ENCODE data around the gene RANBP9. TPM values are rescaled to one million over a fixed set of nuclear protein-coding genes. Genes with fewer than 3 reads are reported as not detected.

RANBP9 gene
- total RNA-seq, 1 experiment from 2014 or later, result 44.5 TPM

DNA sequence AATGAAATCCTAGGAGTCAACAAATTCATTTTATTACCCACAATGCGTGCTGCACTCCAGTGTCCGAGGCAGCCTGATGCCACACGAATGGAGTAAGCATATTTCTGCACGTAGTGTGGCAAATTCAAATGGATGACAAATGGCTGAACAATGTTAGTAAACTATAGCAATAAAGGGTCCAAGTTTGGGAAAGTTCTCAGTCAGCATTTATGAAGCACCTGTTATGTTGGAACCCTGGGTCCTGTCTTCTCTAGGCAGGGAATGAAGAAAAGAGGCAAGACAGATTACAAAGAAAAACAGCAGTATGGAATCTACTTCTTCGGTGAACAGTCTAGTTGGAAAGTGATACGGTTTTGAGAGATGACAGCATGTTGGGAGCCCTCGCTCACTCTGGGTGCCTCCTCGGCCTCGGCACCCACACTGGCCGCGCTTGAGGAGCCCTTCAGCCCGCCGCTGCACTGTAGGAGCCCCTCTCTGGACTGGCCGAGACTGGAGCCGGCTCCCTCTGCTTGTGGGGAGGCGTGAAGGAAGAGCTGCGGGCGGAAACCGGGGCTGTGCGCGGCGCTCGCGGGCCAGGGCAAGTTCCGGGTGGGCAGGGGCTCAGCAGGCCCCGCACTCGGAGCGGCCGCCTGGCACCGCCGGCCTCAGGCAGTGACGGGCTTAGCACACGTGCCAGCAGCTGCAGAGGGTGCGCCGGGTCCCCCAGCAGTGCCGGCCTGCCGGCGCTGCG lies 4.8 kb upstream of the RANBP9 start:
- ATAC-seq (no peak), DNase-seq (ENCODE audit: low read depth, low spot score) (no peak)
- intact Hi-C loops (cut with micrococcal nuclease; ENCODE audit: unreplicated experiment) (no loop called here), in situ Hi-C loops (cut with HindIII; ENCODE audit: low pct_unique_long_range_greater_than_20kb, low sequenced_read_pairs) (no loop called here)
- Histone ChIP-seq H3K36me3 (ENCODE audit: control insufficient read depth, insufficient read depth, low read length) (no peaks in the 10 kb centered on the region; the same call in 1 of the 2 replicates), H3K4me1 (ENCODE audit: control insufficient read depth, insufficient read depth, low read length) (peaks cover 6% of the 10 kb centered on the region), H3K4me3 (ENCODE audit: low read depth in 2 of 2, low read length in 2 of 2) (no peak overlapping the region), H3K27me3 (ENCODE audit: control insufficient read depth, insufficient read depth, low read length) (no peaks in the 10 kb centered on the region), H3K27ac (ENCODE audit: low read length) (no peak overlapping the region), H3K9me3 (ENCODE audit: control insufficient read depth, insufficient read depth, low read depth, low read length) (no peaks in the 10 kb centered on the region)
- ChIA-PET POLR2A (no interaction called here), CTCF (no interaction called here)
- no TSS peak for BruUV-seq (replicated peaks)
- TF ChIP-seq SIN3A (IDR thresholded peaks at IDR 0.05; ENCODE audit: borderline replicate concordance, insufficient read depth, low read depth, low read length) (no peak), TCF7L2 (IDR thresholded peaks at IDR 0.05; ENCODE audit: low read depth, low read length) (no peak), POLR2AphosphoS5 (IDR thresholded peaks at IDR 0.05; ENCODE audit: low read depth, low read length) (no peak)
- TF ChIP-seq, protein P1, sequence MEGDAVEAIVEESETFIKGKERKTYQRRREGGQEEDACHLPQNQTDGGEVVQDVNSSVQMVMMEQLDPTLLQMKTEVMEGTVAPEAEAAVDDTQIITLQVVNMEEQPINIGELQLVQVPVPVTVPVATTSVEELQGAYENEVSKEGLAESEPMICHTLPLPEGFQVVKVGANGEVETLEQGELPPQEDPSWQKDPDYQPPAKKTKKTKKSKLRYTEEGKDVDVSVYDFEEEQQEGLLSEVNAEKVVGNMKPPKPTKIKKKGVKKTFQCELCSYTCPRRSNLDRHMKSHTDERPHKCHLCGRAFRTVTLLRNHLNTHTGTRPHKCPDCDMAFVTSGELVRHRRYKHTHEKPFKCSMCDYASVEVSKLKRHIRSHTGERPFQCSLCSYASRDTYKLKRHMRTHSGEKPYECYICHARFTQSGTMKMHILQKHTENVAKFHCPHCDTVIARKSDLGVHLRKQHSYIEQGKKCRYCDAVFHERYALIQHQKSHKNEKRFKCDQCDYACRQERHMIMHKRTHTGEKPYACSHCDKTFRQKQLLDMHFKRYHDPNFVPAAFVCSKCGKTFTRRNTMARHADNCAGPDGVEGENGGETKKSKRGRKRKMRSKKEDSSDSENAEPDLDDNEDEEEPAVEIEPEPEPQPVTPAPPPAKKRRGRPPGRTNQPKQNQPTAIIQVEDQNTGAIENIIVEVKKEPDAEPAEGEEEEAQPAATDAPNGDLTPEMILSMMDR (IDR thresholded peaks at IDR 0.05), result no peak
- TF ChIP-seq, protein P2, sequence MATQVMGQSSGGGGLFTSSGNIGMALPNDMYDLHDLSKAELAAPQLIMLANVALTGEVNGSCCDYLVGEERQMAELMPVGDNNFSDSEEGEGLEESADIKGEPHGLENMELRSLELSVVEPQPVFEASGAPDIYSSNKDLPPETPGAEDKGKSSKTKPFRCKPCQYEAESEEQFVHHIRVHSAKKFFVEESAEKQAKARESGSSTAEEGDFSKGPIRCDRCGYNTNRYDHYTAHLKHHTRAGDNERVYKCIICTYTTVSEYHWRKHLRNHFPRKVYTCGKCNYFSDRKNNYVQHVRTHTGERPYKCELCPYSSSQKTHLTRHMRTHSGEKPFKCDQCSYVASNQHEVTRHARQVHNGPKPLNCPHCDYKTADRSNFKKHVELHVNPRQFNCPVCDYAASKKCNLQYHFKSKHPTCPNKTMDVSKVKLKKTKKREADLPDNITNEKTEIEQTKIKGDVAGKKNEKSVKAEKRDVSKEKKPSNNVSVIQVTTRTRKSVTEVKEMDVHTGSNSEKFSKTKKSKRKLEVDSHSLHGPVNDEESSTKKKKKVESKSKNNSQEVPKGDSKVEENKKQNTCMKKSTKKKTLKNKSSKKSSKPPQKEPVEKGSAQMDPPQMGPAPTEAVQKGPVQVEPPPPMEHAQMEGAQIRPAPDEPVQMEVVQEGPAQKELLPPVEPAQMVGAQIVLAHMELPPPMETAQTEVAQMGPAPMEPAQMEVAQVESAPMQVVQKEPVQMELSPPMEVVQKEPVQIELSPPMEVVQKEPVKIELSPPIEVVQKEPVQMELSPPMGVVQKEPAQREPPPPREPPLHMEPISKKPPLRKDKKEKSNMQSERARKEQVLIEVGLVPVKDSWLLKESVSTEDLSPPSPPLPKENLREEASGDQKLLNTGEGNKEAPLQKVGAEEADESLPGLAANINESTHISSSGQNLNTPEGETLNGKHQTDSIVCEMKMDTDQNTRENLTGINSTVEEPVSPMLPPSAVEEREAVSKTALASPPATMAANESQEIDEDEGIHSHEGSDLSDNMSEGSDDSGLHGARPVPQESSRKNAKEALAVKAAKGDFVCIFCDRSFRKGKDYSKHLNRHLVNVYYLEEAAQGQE (IDR thresholded peaks at IDR 0.05; ENCODE audit: insufficient read depth in 1 of 2, low read depth in 2 of 2, low read length in 1 of 2), result no peak

DNA sequence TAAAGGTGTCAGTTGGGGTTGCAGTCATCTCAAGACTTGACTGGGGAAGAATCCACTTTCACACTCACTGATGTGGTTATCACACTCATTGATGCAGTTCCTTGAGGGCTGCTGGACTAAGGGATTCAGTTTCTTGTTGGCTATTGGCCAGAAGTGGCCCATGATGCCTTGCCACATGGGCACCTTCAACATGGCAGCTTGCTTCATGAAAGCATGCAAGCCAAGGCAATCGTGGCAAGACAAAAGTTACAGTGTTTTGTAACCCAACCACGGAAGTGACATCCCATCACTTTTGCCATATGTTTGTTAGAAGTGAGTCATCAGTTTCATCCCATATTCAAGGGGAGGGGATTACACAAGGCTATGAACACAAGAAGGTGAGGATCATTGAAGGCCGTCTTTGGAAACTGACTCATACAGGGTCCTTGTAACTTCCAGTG lies 3.8 kb upstream of the RANBP9 start:
- H3K36me3 ChIP-seq (ENCODE audit: control insufficient read depth, insufficient read depth, low read length), result no peaks in the 10 kb centered on the region; the same call in 1 of the 2 replicates
- H3K27ac ChIP-seq (ENCODE audit: low read length), result no peak overlapping the region
- in situ Hi-C loops (cut with HindIII; ENCODE audit: low pct_unique_long_range_greater_than_20kb, low sequenced_read_pairs) (no loop called here), intact Hi-C loops (cut with micrococcal nuclease; ENCODE audit: unreplicated experiment) (no loop called here)
- ChIA-PET POLR2A (no interaction called here), CTCF (no interaction called here)
- BruUV-seq (replicated peaks), result no TSS peak
- no peak overlapping the region for H3K4me3 ChIP-seq (ENCODE audit: low read depth in 2 of 2, low read length in 2 of 2)
- no peak for ATAC-seq
- no peaks in the 10 kb centered on the region for H3K27me3 ChIP-seq (ENCODE audit: control insufficient read depth, insufficient read depth, low read length)
- DNase-seq (ENCODE audit: low read depth, low spot score), result no peak
- TF ChIP-seq, protein P2 (IDR thresholded peaks at IDR 0.05; ENCODE audit: insufficient read depth in 1 of 2, low read depth in 2 of 2, low read length in 1 of 2), result no peak
- no peak for TF ChIP-seq TCF7L2 (IDR thresholded peaks at IDR 0.05; ENCODE audit: low read depth, low read length)
- TF ChIP-seq SIN3A (IDR thresholded peaks at IDR 0.05; ENCODE audit: borderline replicate concordance, insufficient read depth, low read depth, low read length), result no peak
- no peak for TF ChIP-seq POLR2AphosphoS5 (IDR thresholded peaks at IDR 0.05; ENCODE audit: low read depth, low read length)
- TF ChIP-seq, protein P1 (IDR thresholded peaks at IDR 0.05), result no peak
- H3K4me1 ChIP-seq (ENCODE audit: control insufficient read depth, insufficient read depth, low read length), result peaks cover 6% of the 10 kb centered on the region
- H3K9me3 ChIP-seq (ENCODE audit: control insufficient read depth, insufficient read depth, low read depth, low read length), result no peaks in the 10 kb centered on the region

Data from Panc1 (cell line).